Activated CD8-positive, alpha-beta T cell treated with anti-CD3 and anti-CD28 coated beads for 36 hours (primary cell): ENCODE results near the gene SLC26A8. TPM values are rescaled to one million over a fixed set of nuclear protein-coding genes. Genes with fewer than 3 reads are reported as not detected.
"Not testable (repeated sequence)": the region's sequence is repeated elsewhere in the genome, so short reads cannot be mapped to it uniquely, and the experiment has no call there.

Experiments used
- ATAC-seq: fragments of 200-7000 bp; cut with Tn5 transposase; one replicate; pipeline ENCODE4 v1.10.0; 2021; ENCODE audit warnings: mild to moderate bottlenecking, moderate library complexity
- CTCF ChIA-PET: fragments of 350-600 bp; sonication (Branson Sonifier 250); formaldehyde crosslinking; loops from one replicate; lab custom pipeline; 2021; ENCODE audit warnings: antibody characterized with exemption; lab: Charles Lee
- POLR2A ChIA-PET: fragments of 350-600 bp; sonication (Branson Sonifier 250); formaldehyde crosslinking; loops from one replicate; lab custom pipeline; 2021; ENCODE audit warnings: antibody characterized with exemption; lab: Charles Lee
- DNase-seq: peaks from one replicate; pipeline ENCODE4 v3.0.0-alpha.2; 2020
- H3K27ac Mint-ChIP-seq: one replicate; pipeline ENCODE4 v1.8.0; 2021; ENCODE audit warnings: mild to moderate bottlenecking, mixed read lengths
- H3K27me3 Mint-ChIP-seq: one replicate; pipeline ENCODE4 v1.8.0; 2021; ENCODE audit warnings: mixed read lengths
- H3K36me3 Mint-ChIP-seq: one replicate; pipeline ENCODE4 v1.8.0; 2021; ENCODE audit warnings: low read depth, mixed read lengths
- H3K4me1 Mint-ChIP-seq: one replicate; pipeline ENCODE4 v1.8.0; 2021; ENCODE audit warnings: low read depth, mixed read lengths
- H3K4me3 Mint-ChIP-seq: one replicate; pipeline ENCODE4 v1.8.0; 2021; ENCODE audit warnings: mild to moderate bottlenecking, moderate library complexity, mixed read lengths
- H3K9me3 Mint-ChIP-seq: one replicate; pipeline ENCODE4 v1.8.0; 2021; ENCODE audit warnings: mixed read lengths
- intact Hi-C: fragments of 100-400 bp; cut with micrococcal nuclease; formaldehyde crosslinking; loops from one replicate; pipeline ENCODE4 v1.10.0; 2022
- total RNA-seq, 2 experiments: library from RNA; stranded (reverse); gene quantifications; one replicate each; pipeline ENCODE4 v1.2.3, GENCODE V29; 2021
- TF ChIP-seq, protein P1 (sequence below): fragments of 200-600 bp; IDR thresholded peaks from one replicate; pipeline ENCODE4 v1.8.0; 2022; ENCODE audit warnings: antibody characterized with exemption, mild to moderate bottlenecking

The SLC26A8 gene
- total RNA-seq, 2 experiments from 2014 or later: not detected

DNA sequence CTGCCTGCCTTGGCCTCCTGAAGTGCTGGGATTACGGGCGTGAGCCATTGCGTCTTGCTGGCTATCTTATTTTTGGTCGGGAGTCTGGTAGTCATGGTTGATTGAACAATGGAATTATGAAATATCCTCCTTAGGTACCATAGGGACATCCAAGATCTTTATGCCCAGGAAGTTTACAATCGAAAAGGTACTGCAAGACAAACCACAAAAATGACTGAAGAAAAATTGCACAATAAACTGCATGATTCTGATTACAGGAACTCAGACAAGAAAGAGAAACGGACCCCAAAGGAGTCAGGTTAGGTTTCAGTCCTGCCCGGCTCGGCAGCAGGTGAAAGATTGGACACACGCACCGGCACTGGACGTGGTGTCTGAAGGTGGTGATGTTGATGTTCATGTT, 5.3 kb downstream of the SLC26A8 start:
- DNase-seq (no peak), ATAC-seq (no peak)
- POLR2A ChIA-PET: no interaction called here
- intact Hi-C loops: no loop called here
- no peak overlapping the region for H3K4me3 Mint-ChIP-seq
- H3K4me1 Mint-ChIP-seq: peaks cover 5% of the 10 kb centered on the region
- H3K27me3 Mint-ChIP-seq: peaks cover 10% of the 10 kb centered on the region
- H3K9me3 Mint-ChIP-seq: no peaks in the 10 kb centered on the region
- CTCF ChIA-PET: no interaction called here
- TF ChIP-seq, protein P1, sequence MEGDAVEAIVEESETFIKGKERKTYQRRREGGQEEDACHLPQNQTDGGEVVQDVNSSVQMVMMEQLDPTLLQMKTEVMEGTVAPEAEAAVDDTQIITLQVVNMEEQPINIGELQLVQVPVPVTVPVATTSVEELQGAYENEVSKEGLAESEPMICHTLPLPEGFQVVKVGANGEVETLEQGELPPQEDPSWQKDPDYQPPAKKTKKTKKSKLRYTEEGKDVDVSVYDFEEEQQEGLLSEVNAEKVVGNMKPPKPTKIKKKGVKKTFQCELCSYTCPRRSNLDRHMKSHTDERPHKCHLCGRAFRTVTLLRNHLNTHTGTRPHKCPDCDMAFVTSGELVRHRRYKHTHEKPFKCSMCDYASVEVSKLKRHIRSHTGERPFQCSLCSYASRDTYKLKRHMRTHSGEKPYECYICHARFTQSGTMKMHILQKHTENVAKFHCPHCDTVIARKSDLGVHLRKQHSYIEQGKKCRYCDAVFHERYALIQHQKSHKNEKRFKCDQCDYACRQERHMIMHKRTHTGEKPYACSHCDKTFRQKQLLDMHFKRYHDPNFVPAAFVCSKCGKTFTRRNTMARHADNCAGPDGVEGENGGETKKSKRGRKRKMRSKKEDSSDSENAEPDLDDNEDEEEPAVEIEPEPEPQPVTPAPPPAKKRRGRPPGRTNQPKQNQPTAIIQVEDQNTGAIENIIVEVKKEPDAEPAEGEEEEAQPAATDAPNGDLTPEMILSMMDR: no peak
- H3K36me3 Mint-ChIP-seq: no peaks in the 10 kb centered on the region
- no peak overlapping the region for H3K27ac Mint-ChIP-seq

DNA sequence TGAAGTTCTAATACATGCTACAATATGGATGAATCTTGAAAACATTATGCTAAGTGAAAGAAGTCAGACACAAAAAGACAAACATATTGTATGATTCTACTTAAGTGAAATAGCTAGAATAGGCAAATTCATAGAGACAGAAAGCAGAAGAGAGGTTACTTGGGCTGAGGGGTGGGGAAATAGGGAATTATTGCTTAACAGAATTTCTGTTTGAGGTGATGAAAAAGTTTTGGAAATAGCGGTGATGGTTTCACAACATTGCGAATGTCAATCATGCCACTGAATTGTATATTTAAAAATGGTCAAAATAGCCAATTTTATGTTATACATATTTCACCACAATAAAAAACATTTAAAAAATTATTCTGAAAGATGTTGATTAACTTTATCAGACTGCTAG, 6.1 kb downstream of the SLC26A8 start:
- TF ChIP-seq, protein P1: no peak
- Mint-ChIP-seq H3K36me3 (no peaks in the 10 kb centered on the region), H3K9me3 (no peaks in the 10 kb centered on the region), H3K4me1 (no peaks in the 10 kb centered on the region), H3K27ac (no peak overlapping the region), H3K4me3 (no peak overlapping the region), H3K27me3 (peaks cover 3% of the 10 kb centered on the region)
- ChIA-PET POLR2A (no interaction called here), CTCF (no interaction called here)
- intact Hi-C loops: no loop called here
- DNase-seq: no peak
- no peak for ATAC-seq

DNA sequence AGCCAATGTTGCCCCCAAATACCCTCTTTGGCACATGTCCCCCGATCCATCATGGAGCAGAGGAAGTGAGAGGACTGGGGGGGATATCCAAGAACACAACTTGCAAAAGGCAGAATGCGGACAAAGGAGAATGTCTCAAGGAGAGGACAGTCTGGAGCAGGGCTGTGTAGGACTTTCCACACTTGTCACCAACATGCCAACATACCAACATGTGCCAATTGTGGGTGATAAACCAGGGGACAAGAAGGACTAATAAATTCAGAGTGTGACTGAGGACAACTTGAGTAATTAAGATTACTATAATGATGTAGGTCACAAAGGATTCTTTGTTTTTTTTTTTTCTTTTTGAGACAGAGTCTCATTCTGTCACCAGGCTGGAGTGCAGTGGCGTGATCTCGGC, 8.8 kb downstream of the SLC26A8 start:
- no peak overlapping the region for H3K4me3 Mint-ChIP-seq
- no peaks in the 10 kb centered on the region for H3K4me1 Mint-ChIP-seq
- H3K27me3 Mint-ChIP-seq: peaks cover 3% of the 10 kb centered on the region
- TF ChIP-seq, protein P1: no peak
- no peak overlapping the region for H3K27ac Mint-ChIP-seq
- intact Hi-C loops: no loop called here
- CTCF ChIA-PET: no interaction called here
- no peaks in the 10 kb centered on the region for H3K36me3 Mint-ChIP-seq
- H3K9me3 Mint-ChIP-seq: no peaks in the 10 kb centered on the region
- ATAC-seq (no peak), DNase-seq (no peak)
- POLR2A ChIA-PET: no interaction called here

DNA sequence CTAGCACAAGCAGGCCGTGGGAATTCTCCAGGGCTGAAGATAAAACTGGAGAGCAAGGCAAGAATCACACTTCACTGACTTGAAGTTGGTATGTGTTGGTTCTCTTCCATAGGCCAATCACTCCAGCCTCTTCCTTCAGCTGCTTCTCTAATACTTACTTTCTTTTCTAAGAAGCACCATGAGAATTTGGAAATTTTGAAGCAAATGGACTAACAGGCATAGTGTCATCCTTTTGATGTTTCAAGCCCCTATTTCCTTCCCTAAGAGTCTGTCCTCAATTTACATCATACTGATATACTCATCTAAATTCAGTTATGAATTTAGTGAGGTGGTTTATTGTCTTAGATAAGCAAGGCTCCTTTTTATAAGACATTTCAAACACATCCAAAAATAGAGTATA, 24.0 kb downstream of the SLC26A8 start:
- Mint-ChIP-seq H3K27me3 (no peaks in the 10 kb centered on the region), H3K27ac (no peak overlapping the region), H3K4me3 (no peak overlapping the region), H3K4me1 (no peaks in the 10 kb centered on the region), H3K9me3 (no peaks in the 10 kb centered on the region), H3K36me3 (no peaks in the 10 kb centered on the region)
- ATAC-seq (no peak), DNase-seq (no peak)
- ChIA-PET CTCF (no interaction called here), POLR2A (no interaction called here)
- intact Hi-C loops: no loop called here
- TF ChIP-seq, protein P1: no peak

DNA sequence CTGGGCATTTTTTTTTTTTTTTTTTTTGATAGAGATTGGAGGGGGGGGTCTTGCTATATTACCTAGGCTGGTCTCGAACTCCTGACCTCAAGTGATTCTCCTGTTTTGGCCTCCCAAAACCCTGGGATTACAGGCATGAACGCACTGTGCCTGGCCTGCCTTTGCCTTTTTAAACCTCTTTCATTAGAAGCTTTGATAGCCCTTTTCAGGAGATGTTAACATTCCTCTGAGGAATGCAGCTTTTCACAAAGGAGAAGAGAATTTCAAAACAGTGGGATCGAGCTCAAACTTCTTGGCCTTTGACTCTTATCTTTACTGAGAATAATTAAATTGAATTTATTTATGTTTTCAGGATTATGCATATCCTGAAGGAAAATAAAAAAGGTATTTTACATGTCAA, 31.3 kb downstream of the SLC26A8 start:
- DNase-seq (no peak), ATAC-seq (no peak)
- intact Hi-C loops: no loop called here
- Mint-ChIP-seq H3K27me3 (no peaks in the 10 kb centered on the region), H3K36me3 (no peaks in the 10 kb centered on the region), H3K4me3 (no peak overlapping the region), H3K27ac (no peak overlapping the region), H3K4me1 (no peaks in the 10 kb centered on the region), H3K9me3 (no peaks in the 10 kb centered on the region)
- TF ChIP-seq, protein P1: no peak
- CTCF ChIA-PET: no interaction called here
- POLR2A ChIA-PET: interaction anchor here (0.5 to 0.7 kb wide), 2 partner anchors 159 to 679 kb away, joined by 3 to 5 read pairs; no protein-coding TSS in a partner anchor

DNA sequence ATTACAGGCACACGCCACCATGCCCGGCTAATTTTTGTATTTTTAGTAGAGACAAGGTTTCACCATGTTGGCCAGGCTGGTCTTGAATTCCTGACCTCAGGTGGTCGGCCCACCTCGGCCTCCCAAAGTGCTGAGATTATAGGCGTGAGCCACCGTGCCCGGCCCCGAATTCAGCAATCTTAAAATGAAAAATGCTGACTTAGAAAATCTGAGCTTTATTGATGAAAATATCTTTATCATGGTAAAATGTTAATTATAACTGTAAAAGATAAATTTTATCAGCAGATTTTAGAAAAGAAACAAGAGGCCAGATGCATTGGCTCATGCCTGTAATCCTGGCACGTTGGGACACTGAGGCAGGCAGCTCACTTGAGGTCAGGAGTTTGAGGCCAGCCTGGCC, 36.4 kb downstream of the SLC26A8 start:
- H3K9me3 Mint-ChIP-seq, H3K4me1 Mint-ChIP-seq, DNase-seq, intact Hi-C loops, H3K36me3 Mint-ChIP-seq, H3K27me3 Mint-ChIP-seq, H3K4me3 Mint-ChIP-seq, CTCF ChIA-PET, H3K27ac Mint-ChIP-seq, ATAC-seq: not testable (repeated sequence)
- POLR2A ChIA-PET: interaction anchor here (0.6 kb wide), 1 partner anchor 601 kb away, joined by 3 read pairs; no protein-coding TSS in a partner anchor
